Pons (tissue), 1 donor: Measurements from ENCODE around the gene HCRTR1.

Experiments
- DNase-seq: peaks from one replicate; pipeline ENCODE4 v3.0.0-alpha.2; 2016; ENCODE audit warnings: low spot score

Gene HCRTR1

DNA sequence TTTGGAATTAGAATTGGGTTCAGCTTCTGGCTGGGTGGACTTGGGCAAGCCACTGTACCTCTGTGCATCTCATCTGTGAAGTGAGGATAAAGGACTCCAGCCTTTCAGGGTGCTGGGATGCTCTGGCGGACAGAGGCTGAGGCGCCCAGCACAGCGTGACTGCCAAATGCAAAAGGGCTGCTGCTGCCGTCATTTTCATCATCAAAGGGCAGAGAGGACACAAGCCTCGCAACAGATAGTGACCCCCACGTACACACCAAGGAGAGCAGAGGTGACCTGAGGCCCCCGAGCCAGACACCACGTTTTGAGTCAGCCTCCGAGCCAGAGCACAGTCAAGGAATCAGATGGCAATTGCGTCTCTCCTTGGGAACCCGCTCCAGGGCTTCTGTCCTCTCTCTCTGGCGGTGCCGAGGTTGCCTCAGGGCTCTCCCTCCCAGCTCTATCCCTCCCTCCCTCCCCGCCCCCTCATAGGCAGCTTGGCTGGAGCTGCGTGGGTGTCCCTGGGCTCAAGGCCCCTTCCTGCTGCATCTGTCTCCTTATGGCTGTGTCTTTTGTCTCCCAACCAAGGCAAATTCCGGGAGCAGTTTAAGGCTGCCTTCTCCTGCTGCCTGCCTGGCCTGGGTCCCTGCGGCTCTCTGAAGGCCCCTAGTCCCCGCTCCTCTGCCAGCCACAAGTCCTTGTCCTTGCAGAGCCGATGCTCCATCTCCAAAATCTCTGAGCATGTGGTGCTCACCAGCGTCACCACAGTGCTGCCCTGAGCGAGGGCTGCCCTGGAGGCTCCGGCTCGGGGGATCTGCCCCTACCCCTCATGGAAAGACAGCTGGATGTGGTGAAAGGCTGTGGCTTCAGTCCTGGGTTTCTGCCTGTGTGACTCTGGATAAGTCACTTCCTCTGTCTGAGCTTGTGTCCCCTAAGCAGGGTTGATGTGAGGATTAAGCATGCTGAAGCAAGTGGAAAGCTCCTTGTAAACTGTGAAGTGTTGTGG lies 9.0 kb downstream of the HCRTR1 start:
- DNase-seq, result no peak

DNA sequence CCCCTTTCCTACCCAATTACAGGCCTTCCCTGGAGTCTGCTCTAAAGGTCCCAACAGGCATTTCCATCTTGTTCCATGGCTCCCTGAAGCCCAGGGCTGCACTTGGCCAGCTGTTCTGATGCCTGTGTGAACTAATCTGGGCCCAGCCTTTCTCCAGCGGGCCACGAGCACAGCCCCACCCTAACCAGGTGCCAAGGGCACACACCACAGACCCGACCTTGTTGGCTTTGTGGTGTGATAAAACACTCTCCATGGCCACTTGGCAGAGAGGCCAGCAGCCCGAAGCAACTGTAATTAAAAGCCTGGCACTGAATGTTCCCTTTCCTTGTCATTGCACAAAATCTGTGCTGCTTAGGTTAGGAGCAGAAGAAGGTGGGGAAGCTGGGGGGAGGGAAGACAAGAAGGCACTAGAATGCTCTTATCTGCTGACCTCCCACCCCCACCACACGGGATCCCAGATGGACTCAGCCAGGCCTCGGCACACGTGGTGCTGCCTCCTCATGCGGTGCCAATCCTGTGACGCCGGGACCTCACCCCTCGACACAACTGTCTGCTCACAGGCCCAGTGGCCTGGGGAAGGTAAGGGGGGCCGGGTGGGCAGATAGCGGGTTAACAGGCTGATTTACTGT lies 9.9 kb downstream of the HCRTR1 start:
- no peak for DNase-seq

DNA sequence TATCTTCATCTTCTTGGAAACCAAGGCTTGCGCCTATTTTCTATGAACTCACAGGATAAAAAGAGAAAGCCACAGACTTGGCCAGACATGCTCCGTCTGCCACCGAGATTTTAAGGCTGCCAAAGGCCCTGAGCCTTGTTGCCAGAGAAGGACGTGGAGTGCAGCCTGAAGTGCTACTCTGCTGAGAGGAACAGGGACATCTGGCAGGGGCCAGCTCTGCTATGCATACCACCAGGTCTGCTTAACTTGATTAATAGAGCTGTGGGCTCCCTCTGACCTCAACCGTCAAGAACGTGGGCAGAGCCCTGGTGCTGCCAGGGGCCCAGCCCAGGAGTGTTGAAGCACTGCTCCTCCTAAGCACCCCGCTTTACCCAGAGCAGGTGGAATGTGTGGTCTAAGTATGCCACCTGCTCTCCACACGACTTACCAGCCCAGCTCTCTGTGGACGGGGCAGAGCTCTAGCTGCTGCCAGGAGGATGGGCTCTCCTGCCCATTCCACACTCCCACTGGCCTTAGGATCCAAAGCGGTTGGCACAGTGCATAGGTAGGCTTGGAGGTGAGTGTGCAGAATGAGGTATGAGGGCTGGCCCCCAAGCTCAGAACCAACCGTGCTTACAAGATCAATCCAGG lies 10.6 kb downstream of the HCRTR1 start:
- DNase-seq, result peak; percentile 44

GRCh38 chr1:31628931-31629556 lies 11.6 kb downstream of the HCRTR1 start:
- no peak for DNase-seq

- DNase-seq, result no peak
Observed at GRCh38 chr1:31632649-31633048, 15.2 kb downstream of the HCRTR1 start.

- DNase-seq, result no peak
Observed at GRCh38 chr1:31633117-31633516, 15.6 kb downstream of the HCRTR1 start.

DNA sequence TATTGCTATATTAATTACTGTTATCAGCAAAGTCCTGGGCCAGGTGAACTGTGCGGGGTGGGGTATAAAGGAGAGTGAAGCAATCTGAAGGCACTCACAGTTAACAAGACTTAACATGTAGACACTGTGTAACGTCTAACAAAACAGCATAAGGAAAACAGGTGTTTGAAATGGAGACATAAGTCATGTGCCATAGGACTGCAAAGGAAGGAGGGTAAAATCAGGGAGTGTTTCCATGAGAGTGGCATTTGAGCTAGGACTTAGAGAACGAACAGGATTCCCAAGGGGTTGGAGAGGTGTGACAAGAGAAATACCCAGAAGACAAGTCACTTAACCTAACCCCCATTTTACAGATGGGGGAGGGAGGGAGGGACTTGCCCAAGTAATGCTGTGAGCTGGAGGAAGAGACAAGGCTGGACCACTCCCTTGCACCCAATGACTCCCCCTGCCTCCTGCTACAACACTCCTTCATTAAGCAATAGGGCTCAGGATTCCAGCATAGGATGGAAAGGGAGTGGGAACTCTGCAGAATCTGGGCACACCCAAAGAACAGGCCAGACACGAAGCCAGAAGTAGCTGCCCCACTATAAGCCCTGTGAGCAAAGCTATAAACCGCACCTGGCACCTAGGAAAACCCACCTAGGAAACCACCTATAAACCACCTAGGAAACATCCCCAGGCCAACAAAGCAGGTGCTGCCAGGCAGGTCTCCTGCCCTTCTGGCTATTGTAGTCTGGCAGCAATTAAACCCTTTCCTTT lies 20.6 kb downstream of the HCRTR1 start:
- DNase-seq, result no peak

DNA sequence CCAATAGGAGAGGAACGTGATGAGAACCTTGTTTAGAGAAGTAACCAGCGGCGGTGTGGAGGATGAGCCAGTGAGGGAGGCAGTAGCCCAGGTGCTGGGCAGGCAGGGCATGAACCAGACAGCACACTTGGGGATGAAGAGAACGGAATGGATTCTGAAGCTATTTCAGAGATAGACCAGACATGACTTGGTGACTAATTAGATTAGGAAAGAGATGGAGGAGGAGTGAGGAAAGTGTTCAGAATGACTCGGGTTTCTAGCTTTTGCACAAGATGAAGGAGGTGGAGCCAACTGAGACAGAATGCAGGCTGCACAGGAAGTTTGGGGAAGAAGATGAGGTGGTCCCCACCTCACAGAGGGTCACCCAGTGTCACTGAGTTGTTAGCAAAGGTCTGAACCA lies 22.1 kb downstream of the HCRTR1 start:
- no peak for DNase-seq

DNA sequence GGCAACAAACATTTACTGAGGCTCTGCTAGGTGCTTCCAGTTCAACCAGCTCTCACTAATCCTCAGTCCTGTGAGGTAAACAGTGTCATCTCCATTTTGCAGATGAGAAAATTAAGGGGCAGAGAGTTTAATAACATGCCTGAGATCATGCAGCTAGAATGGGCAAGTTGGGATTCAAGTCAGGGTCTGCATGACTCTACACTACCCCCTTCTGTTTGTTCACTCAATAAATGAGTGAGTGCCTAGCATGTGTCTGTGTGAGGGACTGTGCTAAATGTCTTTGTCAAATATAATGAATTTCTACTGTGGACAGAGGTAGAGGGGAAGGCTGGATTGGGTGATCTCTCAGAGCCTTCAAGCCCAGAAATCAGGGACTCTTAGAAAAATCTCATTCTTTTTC lies 22.7 kb downstream of the HCRTR1 start:
- DNase-seq, result no peak

GRCh38 chr1:31640964-31641363 lies 23.5 kb downstream of the HCRTR1 start:
- no peak for DNase-seq

- DNase-seq, result no peak
Observed at GRCh38 chr1:31642366-31642765, 24.9 kb downstream of the HCRTR1 start.

GRCh38 chr1:31642897-31643296 lies 25.4 kb downstream of the HCRTR1 start:
- DNase-seq, result no peak

DNA sequence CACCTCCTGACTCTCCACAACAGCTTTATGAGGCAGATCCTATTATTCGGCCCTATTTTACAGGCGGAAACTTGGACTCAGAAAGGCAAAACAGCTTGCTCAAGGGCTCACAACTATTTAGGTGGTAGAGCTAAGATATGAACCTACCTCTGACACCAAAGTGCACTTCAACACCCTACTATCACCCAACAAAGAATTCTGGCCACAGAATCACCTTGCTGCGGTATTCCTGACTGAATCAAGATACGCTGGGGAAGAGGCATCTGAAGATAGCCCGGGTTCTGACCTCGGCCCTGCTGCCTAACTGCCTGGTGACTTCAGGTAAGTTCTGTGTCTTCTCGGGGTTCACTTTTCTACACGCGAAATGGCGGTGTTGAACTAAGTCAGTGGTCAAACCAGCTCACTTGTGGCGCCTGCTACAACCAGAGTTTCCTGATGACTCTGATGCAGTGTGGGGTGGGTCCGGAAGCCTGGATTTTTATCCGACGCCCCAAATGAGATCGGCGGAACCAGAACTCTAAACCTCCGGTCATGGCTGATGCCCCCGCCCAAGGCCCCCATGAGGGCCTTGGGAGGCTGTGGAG lies 26.6 kb downstream of the HCRTR1 start:
- DNase-seq, result no peak

DNA sequence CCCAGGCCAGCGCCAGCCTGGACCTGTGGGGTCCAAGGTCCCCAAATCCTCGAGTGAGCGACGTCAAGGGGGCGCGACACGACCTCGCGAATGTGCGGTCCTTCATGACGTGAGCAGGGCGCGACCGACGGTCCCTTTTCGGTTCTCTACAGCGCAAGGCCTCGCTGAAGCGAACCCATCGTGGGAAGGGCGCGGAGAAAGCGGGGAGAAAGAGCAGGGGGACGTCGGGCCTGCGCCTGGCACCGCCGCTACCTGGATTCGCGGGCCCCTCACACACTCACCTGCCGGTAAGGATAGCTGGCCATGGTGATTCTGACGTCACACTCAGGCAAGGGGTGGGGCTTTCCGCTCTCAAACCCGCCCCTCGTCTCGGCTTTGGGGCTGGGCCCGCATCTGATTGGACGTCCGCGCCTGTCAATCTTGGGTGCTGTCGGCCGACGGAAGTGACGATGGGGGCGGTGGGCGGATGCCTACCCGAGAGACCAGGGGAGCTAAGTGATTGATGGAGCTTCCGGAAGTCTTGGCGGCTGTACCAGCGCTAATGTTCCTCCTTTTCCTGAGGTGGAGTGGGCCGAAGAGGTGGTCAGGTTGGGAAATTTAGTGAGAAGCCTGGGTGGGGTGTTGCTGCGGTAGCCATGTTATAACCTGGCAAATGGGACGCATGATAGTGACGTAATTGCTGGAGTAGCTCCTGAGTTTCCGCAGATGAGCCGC lies 27.2 kb downstream of the HCRTR1 start, which contains the start of gene PEF1:
PEF1 (minus strand) TSS at position 317 of the 714 bp plus-strand sequence; CDS start at position 305, 12 bp downstream.
- peak; percentile 99 for DNase-seq

GRCh38 chr1:31645274-31645568 lies 27.7 kb downstream of the HCRTR1 start:
- DNase-seq, result no peak

- no peak for DNase-seq
Observed at GRCh38 chr1:31646259-31646960, 28.9 kb downstream of the HCRTR1 start.

GRCh38 chr1:31647106-31647505 lies 29.6 kb downstream of the HCRTR1 start:
- DNase-seq, result no peak

- no peak for DNase-seq
Observed at GRCh38 chr1:31648190-31648589, 30.7 kb downstream of the HCRTR1 start.

DNA sequence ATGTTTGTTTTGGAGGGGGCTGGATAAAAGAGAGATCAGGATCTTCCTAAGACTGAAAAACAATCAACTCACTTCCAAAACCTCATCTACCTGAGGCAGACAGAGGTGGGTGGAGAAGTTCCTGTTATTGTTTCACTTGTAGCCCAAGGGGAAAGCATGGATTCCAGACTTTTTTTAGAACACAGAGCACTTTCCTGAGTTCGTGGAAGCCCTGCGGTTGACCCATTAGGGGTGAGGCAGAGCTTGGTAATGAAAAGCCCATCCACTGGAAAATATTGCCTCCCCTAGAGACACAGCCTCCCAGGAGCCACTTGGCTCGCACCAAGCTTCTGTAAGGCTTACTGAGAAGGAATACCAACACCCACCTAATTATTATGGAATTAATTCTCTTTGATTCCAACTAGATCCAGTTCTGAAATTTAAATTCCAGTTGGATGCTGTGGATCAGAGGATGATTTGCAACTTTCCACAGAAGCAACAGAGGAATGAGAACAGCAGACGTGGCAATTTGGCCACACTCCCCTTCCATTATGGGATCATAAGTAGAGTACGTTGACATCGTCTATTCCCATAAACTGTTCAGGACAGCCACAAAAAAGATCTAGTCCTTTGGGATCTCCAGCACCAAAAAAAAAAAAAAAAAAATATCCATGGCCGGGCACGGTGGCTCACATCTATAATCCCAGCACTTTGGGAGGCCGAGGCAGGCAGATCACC lies 31.3 kb downstream of the HCRTR1 start:
- DNase-seq, result no peak
